HG03139 (cell line): Measurements from ENCODE around the gene ERICH2.

Experiments used
- ATAC-seq: cut with Tn5 transposase; IDR thresholded peaks from one replicate; pipeline ENCODE4 v1.9.1; 2021; ENCODE audit not compliant: unreplicated experiment

ERICH2 gene

GRCh38 chr2:170836027-170836426 lies 65.8 kb downstream of the ERICH2 start:
- ATAC-seq: no peak

- ATAC-seq: no peak
Observed at GRCh38 chr2:170840717-170841210, 70.6 kb downstream of the ERICH2 start.

- ATAC-seq: no peak
Observed at GRCh38 chr2:170842785-170843184, 72.6 kb downstream of the ERICH2 start.

GRCh38 chr2:170843656-170844055 lies 73.5 kb downstream of the ERICH2 start:
- no peak for ATAC-seq

- no peak for ATAC-seq
Observed at GRCh38 chr2:170845343-170845742, 75.2 kb downstream of the ERICH2 start.

GRCh38 chr2:170846314-170846713 lies 76.1 kb downstream of the ERICH2 start:
- ATAC-seq: no peak

- ATAC-seq: no peak
Observed at GRCh38 chr2:170847716-170848115, 77.5 kb downstream of the ERICH2 start.
